ENCODE data around the gene SF3A2.

The SF3A2 gene

DNA sequence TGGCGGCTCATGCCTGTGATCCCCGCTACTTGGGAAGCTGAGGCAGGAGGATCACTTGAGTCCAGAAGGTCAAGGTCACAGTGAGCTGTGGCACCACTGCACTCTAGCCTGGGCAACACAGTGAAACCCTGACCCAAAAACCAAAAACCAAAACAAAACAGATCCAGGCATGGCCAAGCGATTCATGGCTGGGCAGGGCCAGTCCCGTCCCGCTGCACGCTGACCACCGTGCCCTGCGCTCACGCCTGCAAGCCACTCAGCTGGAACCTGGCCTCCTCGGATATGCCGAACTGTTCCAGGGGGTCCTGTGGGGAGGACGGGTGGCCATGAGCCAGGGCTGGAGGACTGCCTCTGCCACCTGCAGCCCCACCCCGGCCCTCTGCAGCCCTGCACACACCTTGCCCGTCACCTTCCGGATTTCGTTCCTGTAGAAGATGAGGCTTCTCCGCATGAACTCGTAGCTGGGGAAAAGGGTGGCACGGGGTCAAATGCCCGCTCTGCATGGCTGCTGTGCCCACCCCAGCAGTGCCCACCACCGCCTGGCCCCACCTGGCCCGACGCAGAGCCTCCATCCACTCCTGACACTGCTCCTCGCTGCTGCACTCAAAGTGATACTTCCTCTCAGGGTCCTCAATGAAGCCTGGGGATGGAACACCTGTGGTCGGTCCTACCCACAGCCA, 2.9 kb upstream of the SF3A2 start:
- DNase-seq (ENCODE audit: low spot score): no peak
- TF ChIP-seq, protein P1, sequence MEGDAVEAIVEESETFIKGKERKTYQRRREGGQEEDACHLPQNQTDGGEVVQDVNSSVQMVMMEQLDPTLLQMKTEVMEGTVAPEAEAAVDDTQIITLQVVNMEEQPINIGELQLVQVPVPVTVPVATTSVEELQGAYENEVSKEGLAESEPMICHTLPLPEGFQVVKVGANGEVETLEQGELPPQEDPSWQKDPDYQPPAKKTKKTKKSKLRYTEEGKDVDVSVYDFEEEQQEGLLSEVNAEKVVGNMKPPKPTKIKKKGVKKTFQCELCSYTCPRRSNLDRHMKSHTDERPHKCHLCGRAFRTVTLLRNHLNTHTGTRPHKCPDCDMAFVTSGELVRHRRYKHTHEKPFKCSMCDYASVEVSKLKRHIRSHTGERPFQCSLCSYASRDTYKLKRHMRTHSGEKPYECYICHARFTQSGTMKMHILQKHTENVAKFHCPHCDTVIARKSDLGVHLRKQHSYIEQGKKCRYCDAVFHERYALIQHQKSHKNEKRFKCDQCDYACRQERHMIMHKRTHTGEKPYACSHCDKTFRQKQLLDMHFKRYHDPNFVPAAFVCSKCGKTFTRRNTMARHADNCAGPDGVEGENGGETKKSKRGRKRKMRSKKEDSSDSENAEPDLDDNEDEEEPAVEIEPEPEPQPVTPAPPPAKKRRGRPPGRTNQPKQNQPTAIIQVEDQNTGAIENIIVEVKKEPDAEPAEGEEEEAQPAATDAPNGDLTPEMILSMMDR (IDR thresholded peaks at IDR 0.05; ENCODE audit: extremely low read depth, insufficient read depth, missing control alignments): no peak
- in situ Hi-C loops (cut with MboI; ENCODE audit: low pct_unique_long_range_greater_than_20kb, low sequenced_read_pairs, unreplicated experiment): no loop called here

DNA sequence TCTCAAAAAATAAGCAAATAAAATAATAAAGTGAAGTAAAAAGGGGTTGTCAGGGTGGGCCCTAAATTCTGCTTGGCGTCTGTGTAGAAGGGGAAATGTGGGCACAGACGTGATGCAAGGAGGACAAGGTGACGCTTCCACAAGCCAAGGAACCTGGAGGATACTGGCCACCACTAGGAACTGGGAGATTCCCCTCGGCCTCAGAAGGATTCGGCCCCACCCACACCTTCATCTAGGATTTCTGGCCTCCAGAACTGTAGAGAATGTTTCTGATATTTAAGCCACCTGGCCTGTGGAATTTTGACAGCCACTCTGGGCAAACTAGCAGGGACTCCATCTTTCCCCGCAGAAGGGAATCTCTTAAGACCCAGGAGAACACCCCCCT, 1.6 kb upstream of the SF3A2 start:
- DNase-seq (ENCODE audit: low spot score): no peak
- in situ Hi-C loops (cut with MboI; ENCODE audit: low pct_unique_long_range_greater_than_20kb, low sequenced_read_pairs, unreplicated experiment): no loop called here
- TF ChIP-seq, protein P1 (IDR thresholded peaks at IDR 0.05; ENCODE audit: extremely low read depth, insufficient read depth, missing control alignments): no peak

DNA sequence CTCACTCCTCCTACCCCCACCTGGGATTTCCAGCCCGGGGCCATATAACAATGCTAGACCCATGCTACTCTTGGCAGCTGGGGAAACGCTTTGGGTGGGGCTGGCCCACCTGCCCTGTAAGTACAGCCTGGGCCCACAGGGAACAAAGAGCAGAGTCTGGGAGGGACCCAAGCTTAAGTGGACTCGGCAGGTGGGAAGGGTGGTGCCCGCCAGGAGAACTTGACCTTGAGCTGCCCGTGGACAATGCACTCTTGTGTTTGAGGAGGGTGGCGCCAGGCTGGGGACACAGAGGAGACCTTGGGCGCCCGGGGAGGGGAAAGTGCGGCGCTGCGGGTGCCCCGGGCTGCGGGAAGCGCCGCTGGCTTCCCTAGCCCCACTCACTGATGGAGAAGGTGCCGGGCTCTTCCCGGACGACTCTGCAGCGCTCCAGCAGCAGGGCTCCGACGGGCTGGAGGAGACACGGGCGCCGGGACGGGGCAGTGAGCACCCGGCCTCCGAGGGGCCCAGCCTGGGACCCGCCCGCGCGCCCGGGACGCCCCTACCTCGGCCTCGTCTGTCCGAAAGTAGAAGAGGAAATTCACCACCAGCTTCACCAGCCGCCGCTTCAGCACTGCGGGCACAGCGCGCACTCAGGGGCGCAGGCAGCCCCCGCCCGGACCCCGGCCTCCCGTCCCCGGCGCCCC, 1.1 kb upstream of the SF3A2 start:
- DNase-seq (ENCODE audit: low spot score): no peak
- TF ChIP-seq, protein P1 (IDR thresholded peaks at IDR 0.05; ENCODE audit: extremely low read depth, insufficient read depth, missing control alignments): no peak
- in situ Hi-C loops (cut with MboI; ENCODE audit: low pct_unique_long_range_greater_than_20kb, low sequenced_read_pairs, unreplicated experiment): no loop called here

DNA sequence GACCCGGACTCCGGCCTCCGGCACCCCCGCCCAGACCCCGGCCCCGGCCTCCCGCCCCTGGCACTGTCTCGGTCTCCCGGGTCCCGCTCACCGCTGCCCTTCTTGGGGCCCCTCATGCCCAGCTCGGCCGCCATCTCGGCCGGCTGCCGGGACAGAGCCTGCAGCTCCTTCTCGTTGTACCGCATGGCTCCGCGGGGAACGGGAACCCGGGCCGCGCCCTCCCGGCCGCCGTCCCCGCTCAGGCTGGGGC, 635 bp upstream of the SF3A2 start:
- in situ Hi-C loops (cut with MboI; ENCODE audit: low pct_unique_long_range_greater_than_20kb, low sequenced_read_pairs, unreplicated experiment): no loop called here

DNA sequence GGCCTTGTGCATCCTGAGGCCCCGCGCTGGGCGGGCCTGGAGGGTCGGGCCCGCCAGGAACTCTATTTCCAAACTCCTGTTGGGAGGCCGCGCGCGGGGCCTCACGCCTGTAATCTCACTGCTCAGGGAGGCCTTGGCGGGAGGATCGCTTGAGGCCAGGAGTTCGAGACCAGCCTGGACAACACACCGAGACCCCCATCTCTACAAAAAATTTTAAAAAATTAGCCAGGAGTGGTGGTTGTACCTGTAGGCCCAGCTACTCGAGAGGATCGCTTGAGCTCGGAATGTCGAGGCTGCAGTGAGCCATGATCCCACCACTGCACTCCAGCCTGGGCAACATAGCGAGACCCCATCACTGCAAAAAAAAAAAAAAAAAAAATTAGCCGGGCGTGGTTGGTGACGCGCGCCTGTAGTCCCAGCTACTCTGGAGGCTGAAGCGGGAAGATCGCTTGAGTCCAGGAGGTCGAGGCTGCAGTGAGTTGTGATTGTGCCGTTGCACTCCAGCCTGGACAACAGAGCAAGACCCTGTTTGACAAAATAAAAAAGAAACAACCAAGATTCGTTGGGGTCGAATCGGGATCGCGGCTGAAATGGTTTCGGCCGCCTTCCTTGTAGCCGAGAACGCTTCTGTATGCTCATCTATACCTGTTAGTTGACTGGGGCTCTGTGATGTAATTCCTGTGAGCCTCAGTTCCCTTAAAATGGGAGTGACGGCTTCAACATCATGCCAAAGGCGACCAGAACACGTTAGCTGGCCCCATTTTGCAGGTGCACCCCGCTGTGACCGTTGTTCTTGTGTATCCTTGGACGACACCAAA, 636 bp downstream of the SF3A2 start:
- in situ Hi-C loops (cut with MboI; ENCODE audit: low pct_unique_long_range_greater_than_20kb, low sequenced_read_pairs, unreplicated experiment): no loop called here
- TF ChIP-seq, protein P1 (IDR thresholded peaks at IDR 0.05; ENCODE audit: extremely low read depth, insufficient read depth, missing control alignments): no peak
- DNase-seq (ENCODE audit: low spot score): no peak

More for the DNA sequence above, 635 bp upstream of the SF3A2 start:
- TF ChIP-seq, protein P1 (IDR thresholded peaks at IDR 0.05; ENCODE audit: extremely low read depth, insufficient read depth, missing control alignments): no peak
- no peak for DNase-seq (ENCODE audit: low spot score)

DNA sequence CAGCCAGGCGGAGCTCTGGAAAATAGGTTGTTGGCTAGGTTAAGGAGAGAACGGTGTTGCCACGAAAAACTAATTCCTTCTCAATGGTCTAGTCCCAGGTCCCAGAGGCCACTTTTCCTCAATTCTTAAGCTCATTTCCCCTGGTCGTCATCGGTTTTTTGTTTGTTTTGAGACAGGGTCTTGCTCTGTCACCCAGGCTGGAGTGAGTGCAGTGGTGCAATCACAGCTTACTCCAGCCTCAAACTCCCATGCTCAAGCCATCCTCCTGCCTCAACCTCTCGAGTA, 1.2 kb downstream of the SF3A2 start:
- in situ Hi-C loops (cut with MboI; ENCODE audit: low pct_unique_long_range_greater_than_20kb, low sequenced_read_pairs, unreplicated experiment): no loop called here

More for the DNA sequence above, 1.2 kb downstream of the SF3A2 start:
- TF ChIP-seq, protein P1 (IDR thresholded peaks at IDR 0.05; ENCODE audit: extremely low read depth, insufficient read depth, missing control alignments): no peak
- no peak for DNase-seq (ENCODE audit: low spot score)
